ENCODE data around the gene GULP1.
"Not testable (repeated sequence)": the region's sequence is repeated elsewhere in the genome, so short reads cannot be mapped to it uniquely, and the experiment has no call there.

Gene GULP1

GRCh38 chr2:188599140-188599539, 307.5 kb downstream of the GULP1 start:
- TF ChIP-seq CTCF (IDR thresholded peaks at IDR 0.05; ENCODE audit: low read depth, low read length): no peak
- no peak overlapping the region for H3K4me3 ChIP-seq (ENCODE audit: low read depth, low read length)

GRCh38 chr2:188600536-188601210, 309.0 kb downstream of the GULP1 start:
- no peak overlapping the region for H3K4me3 ChIP-seq (ENCODE audit: low read depth, low read length)
- in situ Hi-C loops (cut with HindIII; ENCODE audit: low sequenced_read_pairs): no loop called here
- DNase-seq (ENCODE audit: low read depth, low spot score): peak; percentile 91
- TF ChIP-seq CTCF (IDR thresholded peaks at IDR 0.05; ENCODE audit: low read depth, low read length): no peak

More at GRCh38 chr2:188599140-188599539, 307.5 kb downstream of the GULP1 start:
- in situ Hi-C loops (cut with HindIII; ENCODE audit: low sequenced_read_pairs): no loop called here
- DNase-seq (ENCODE audit: low read depth, low spot score): peak; percentile 67

- DNase-seq (ENCODE audit: low read depth, low spot score): no peak
- in situ Hi-C loops (cut with HindIII; ENCODE audit: low sequenced_read_pairs): no loop called here
- H3K4me3 ChIP-seq (ENCODE audit: low read depth, low read length): no peak overlapping the region
- no peak for TF ChIP-seq CTCF (IDR thresholded peaks at IDR 0.05; ENCODE audit: low read depth, low read length)
Observed at GRCh38 chr2:188601391-188601790, 309.7 kb downstream of the GULP1 start.

- in situ Hi-C loops (cut with HindIII; ENCODE audit: low sequenced_read_pairs): no loop called here
- H3K4me3 ChIP-seq (ENCODE audit: low read depth, low read length): no peak overlapping the region
- no peak for TF ChIP-seq CTCF (IDR thresholded peaks at IDR 0.05; ENCODE audit: low read depth, low read length)
- peak; percentile 82 for DNase-seq (ENCODE audit: low read depth, low spot score)
Observed at GRCh38 chr2:188601927-188602326, 310.3 kb downstream of the GULP1 start.

- DNase-seq (ENCODE audit: low read depth, low spot score): no peak
- in situ Hi-C loops (cut with HindIII; ENCODE audit: low sequenced_read_pairs): no loop called here
- TF ChIP-seq CTCF (IDR thresholded peaks at IDR 0.05; ENCODE audit: low read depth, low read length): no peak
- no peak overlapping the region for H3K4me3 ChIP-seq (ENCODE audit: low read depth, low read length)
Observed at GRCh38 chr2:188604579-188604978, 312.9 kb downstream of the GULP1 start.

- DNase-seq (ENCODE audit: low read depth, low spot score); H3K4me3 ChIP-seq (ENCODE audit: low read depth, low read length); in situ Hi-C loops (cut with HindIII; ENCODE audit: low sequenced_read_pairs): not testable (repeated sequence)
Observed at GRCh38 chr2:188605609-188606584, 314.2 kb downstream of the GULP1 start.

- H3K4me3 ChIP-seq (ENCODE audit: low read depth, low read length); in situ Hi-C loops (cut with HindIII; ENCODE audit: low sequenced_read_pairs); DNase-seq (ENCODE audit: low read depth, low spot score): not testable (repeated sequence)
Observed at GRCh38 chr2:188606596-188606995, 314.9 kb downstream of the GULP1 start.
